Kidney (tissue), 14 donors: ENCODE results near the gene PLB1. TPM values are rescaled to one million over a fixed set of nuclear protein-coding genes. Genes with fewer than 3 reads are reported as not detected.
A peak's percentile ranks its signal among the peaks of the same experiment; 100 is the strongest.

ENCODE experiments used
- DNase-seq, 5 donors: peaks; one replicate each; pipeline ENCODE4 v3.0.0-alpha.2; 2013 to 2020
- FAIRE-seq: peaks from 2 replicates; lab custom pipeline; 2012; peaks lifted over from hg19 to GRCh38; lab: Jason Lieb, UNC
- H3K27ac ChIP-seq, 2 donors: one replicate each; pipeline ENCODE4 v1.7.0; 2013; ENCODE audit warnings: low read depth in 2 of 2, low read length in 2 of 2, inconsistent platforms in 1 of 2
- H3K27me3 ChIP-seq: one replicate; pipeline ENCODE4 v1.7.1; 2013; ENCODE audit warnings: low read length, inconsistent platforms; ENCODE audit not compliant: control insufficient read depth, insufficient read depth
- H3K36me3 ChIP-seq, 3 donors: one replicate each; pipeline versions ENCODE4 v1.7.0 to v1.7.1; 2013; ENCODE audit warnings: low read length in 3 of 3, control low read depth in 1 of 3, inconsistent platforms in 1 of 3; ENCODE audit not compliant: insufficient read depth in 3 of 3, control insufficient read depth in 2 of 3
- H3K4me1 ChIP-seq, 3 donors: one replicate each; pipeline versions ENCODE4 v1.7.0 to v1.7.1; 2013; ENCODE audit warnings: low read length in 3 of 3, inconsistent platforms in 1 of 3, low read depth in 1 of 3; ENCODE audit not compliant: control insufficient read depth in 2 of 3, insufficient read depth in 2 of 3
- H3K4me3 ChIP-seq, 3 donors: one replicate each; pipeline versions ENCODE4 v1.7.0 to v1.8.1; 2013; ENCODE audit warnings: low read length in 3 of 3, control low read depth in 1 of 3, inconsistent platforms in 1 of 3
- H3K9ac ChIP-seq, 3 donors: one replicate each; pipeline versions ENCODE4 v1.7.0 to v1.7.1; 2013; ENCODE audit warnings: low read length in 3 of 3, control low read depth in 1 of 3, inconsistent platforms in 1 of 3
- H3K9me3 ChIP-seq, 3 donors: one replicate each; pipeline versions ENCODE4 v1.7.0 to v1.7.1; 2013; ENCODE audit warnings: low read length in 3 of 3, control low read depth in 1 of 3, inconsistent platforms in 1 of 3; ENCODE audit not compliant: control insufficient read depth in 2 of 3, insufficient read depth in 1 of 3
- intact Hi-C: fragments of 100-400 bp; cut with DNase I; formaldehyde crosslinking; loops from one replicate; pipeline ENCODE4 v1.11.1; 2022
- polyA plus RNA-seq: library from polyadenylated mRNA; stranded (reverse); fragments of 350-450 nt; fragmentation: Illumina TruSeq; extraction: RNeasy Lipid Tissue Mini Kit (QIAGEN cat#74804); gene quantifications from one replicate; pipeline ENCODE4 v1.2.3, GENCODE V29; 2014; ENCODE audit warnings: low read depth, low replicate concordance; ENCODE audit not compliant: insufficient read depth
- total RNA-seq: library from RNA; stranded (reverse); fragmentation: NEBNext Ultra II Directional; extraction: Animal tissue kit (Norgen Biotek cat#: 25700); gene quantifications from one replicate; pipeline ENCODE4 v1.2.1, GENCODE V29; 2021
- TF ChIP-seq, protein P1 (sequence below): IDR thresholded peaks from 3 replicates; pipeline ENCODE4 v1.5.1; 2012; ENCODE audit warnings: mild to moderate bottlenecking, moderate library complexity, borderline replicate concordance; ENCODE audit not compliant: insufficient read depth; ENCODE audit errors: extremely low read depth
- donor health status: control.
- donor health status: control.
- donor health status: control.
- donor health status: control.
- donor health status: control.
- donor health status: DM: yes; HTN: yes; CAD: no.
- donor health status: Normal renal cell carcinoma (clear cell type).

The PLB1 gene
- total and polyA plus RNA-seq, 2 donors from 2014 or later = 0.95 to 6.8 TPM

DNA sequence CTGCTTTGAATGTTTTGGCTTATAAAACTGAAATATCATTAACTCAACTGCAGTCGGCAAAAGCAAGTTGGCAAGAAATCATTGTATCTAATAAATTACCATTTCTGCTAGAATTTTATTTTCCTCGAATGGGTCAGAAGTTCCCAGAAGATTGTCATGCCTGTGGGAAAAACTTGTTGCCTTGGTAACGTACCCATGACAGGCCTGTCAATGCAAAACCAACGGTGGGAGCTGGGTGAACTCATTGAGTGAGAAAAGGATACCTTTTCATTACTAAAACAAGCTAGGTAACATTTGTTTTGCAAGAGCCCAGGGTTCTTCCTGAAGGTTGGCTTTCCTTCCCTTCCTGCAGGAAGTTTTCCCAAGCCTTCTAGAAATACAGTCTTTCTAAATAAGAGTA is 9.5 kb downstream of the PLB1 start:
- Histone ChIP-seq H3K27ac (no peak overlapping the region), H3K9ac (no peak overlapping the region), H3K36me3 (no peaks in the 10 kb centered on the region), H3K4me1 (peaks cover 0 to 3% (median 0%) of the 10 kb centered on the region in 3 donors), H3K27me3 (no peaks in the 10 kb centered on the region), H3K9me3 (no peaks in the 10 kb centered on the region), H3K4me3 (no peak overlapping the region)
- DNase-seq (no peak), FAIRE-seq (no peak)
- intact Hi-C loops = no loop called here
- TF ChIP-seq, protein P1, sequence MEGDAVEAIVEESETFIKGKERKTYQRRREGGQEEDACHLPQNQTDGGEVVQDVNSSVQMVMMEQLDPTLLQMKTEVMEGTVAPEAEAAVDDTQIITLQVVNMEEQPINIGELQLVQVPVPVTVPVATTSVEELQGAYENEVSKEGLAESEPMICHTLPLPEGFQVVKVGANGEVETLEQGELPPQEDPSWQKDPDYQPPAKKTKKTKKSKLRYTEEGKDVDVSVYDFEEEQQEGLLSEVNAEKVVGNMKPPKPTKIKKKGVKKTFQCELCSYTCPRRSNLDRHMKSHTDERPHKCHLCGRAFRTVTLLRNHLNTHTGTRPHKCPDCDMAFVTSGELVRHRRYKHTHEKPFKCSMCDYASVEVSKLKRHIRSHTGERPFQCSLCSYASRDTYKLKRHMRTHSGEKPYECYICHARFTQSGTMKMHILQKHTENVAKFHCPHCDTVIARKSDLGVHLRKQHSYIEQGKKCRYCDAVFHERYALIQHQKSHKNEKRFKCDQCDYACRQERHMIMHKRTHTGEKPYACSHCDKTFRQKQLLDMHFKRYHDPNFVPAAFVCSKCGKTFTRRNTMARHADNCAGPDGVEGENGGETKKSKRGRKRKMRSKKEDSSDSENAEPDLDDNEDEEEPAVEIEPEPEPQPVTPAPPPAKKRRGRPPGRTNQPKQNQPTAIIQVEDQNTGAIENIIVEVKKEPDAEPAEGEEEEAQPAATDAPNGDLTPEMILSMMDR = no peak

DNA sequence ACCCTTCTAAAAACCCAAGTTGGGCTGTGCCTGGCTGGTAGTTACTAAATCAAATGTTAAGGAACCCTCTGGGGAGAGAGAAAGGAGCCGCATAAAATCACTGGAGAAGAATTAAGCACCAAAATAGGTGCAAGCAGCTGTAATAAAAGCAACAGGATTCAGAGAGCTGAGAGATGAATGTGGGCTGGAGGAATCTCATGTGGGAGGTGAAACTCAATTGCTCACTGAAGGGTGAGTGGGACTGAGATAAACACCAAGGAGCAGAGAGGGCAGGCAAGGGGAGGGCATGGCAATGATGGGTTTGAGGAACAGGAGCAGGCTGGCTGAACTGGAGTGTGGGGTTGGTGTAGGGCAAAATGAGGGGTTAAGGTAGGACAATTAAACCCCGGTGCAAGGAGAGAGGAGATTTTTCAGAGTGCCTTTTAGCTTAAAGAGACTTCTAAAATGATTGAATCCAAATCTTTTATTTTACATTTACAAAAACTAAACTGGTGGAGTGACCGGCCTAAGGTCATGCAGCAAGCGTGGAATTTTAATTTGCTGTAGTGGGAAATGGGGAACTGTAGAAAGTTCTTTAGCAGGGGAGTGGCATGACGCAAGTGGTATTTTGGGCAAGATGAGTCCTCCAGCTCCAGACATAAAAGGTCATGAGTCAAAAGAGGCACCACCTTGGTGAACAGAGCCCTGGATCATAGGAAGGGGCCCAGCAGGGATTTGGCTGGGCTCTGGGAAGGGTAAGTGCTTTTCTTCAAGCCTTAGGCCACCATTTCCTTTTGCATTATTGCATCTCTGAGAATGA is 10.5 kb downstream of the PLB1 start:
- TF ChIP-seq, protein P1 = no peak
- no peak for FAIRE-seq
- H3K27me3 ChIP-seq = no peaks in the 10 kb centered on the region
- H3K36me3 ChIP-seq = no peaks in the 10 kb centered on the region
- no peak overlapping the region for H3K4me3 ChIP-seq
- no peak overlapping the region for H3K27ac ChIP-seq
- no peaks in the 10 kb centered on the region for H3K9me3 ChIP-seq
- peaks cover 0 to 3% (median 0%) of the 10 kb centered on the region in 3 donors for H3K4me1 ChIP-seq
- no peak overlapping the region for H3K9ac ChIP-seq
- DNase-seq = peak in 2 of 5 donors; percentile 26 to 42
- intact Hi-C loops = no loop called here

DNA sequence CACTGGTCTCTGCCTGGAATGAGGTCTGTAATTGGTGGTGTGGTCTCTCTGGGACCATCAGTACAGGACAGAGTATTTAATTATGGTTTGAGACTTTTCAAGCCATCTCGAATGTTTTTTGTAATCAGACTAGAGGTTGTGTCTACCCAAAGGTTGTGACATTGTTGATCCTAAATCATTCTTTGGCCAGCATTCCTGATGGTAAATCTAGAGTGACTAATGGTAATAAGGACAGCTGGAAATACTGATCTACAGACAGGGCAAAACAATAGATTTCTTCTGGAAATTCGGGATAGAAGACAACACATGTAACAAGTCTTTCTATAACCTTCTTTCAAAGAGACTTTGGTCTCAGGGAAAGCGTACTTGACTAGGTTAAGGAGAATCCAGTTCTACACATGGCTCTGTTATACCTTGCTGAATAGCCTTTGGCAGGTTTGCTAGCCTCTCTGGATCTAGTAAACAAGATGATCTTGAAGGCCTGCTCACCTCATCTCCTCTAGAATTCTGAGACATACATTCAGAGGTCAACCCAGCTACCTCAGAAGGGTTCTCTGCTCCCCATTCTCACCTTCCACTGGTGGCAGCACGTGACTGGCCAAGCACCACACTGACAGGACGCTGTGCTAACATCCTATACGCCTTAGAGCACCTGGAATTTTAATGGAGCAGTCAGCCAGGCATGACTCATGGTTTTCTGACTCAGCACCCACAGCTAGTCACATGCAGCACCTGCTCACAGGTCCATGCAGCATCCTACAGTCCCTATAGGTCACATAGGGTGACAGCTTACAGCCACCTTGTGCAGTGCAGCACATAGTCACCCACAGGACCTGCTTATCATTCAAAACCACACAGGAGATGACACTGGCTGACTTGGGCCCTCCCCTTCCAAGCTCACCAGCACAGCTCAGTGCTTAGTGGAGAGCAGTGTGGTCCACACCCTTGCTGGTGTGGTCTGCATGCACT is 12.2 kb downstream of the PLB1 start:
- DNase-seq (peak; percentile 61 to 81 (median 70)), FAIRE-seq (no peak)
- Histone ChIP-seq H3K4me1 (peaks cover 0 to 3% (median 0%) of the 10 kb centered on the region in 3 donors), H3K9me3 (no peaks in the 10 kb centered on the region), H3K36me3 (no peaks in the 10 kb centered on the region), H3K4me3 (no peak overlapping the region), H3K27ac (peak overlapping the region; percentile 71 to 88), H3K27me3 (no peaks in the 10 kb centered on the region), H3K9ac (no peak overlapping the region)
- intact Hi-C loops = no loop called here
- TF ChIP-seq, protein P1 = no peak
